SW480 (cell line): ENCODE data around the gene RGS6.

Source experiments
- DNase-seq: peaks from one replicate; pipeline ENCODE4 v3.0.0-alpha.2; 2016; ENCODE audit warnings: low spot score

RGS6 gene

GRCh38 chr14:72081137-72081536 lies 148.9 kb downstream of the RGS6 start:
- no peak for DNase-seq

GRCh38 chr14:72084935-72085334 lies 152.7 kb downstream of the RGS6 start:
- DNase-seq: no peak

DNA sequence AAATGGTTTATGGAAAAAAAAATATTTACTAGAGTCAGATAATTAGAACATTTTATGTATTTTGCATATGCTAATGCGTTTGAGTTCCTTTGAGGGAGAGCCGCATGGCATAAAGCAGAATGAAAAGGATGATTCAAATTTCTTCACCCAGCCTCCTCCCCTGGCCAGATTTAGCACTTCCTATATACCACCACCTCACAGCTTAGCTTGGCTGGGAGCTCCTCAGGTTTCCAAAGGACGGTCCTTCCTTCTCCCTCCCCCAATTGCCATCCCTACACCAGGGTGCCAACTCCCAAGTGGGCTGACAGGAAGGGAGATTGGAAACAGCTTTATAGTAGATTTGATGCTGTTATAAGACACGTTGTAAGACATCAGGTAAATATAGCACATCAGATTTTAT lies 157.4 kb downstream of the RGS6 start:
- no peak for DNase-seq

- no peak for DNase-seq
Observed at GRCh38 chr14:72094844-72095582, 162.8 kb downstream of the RGS6 start.

DNA sequence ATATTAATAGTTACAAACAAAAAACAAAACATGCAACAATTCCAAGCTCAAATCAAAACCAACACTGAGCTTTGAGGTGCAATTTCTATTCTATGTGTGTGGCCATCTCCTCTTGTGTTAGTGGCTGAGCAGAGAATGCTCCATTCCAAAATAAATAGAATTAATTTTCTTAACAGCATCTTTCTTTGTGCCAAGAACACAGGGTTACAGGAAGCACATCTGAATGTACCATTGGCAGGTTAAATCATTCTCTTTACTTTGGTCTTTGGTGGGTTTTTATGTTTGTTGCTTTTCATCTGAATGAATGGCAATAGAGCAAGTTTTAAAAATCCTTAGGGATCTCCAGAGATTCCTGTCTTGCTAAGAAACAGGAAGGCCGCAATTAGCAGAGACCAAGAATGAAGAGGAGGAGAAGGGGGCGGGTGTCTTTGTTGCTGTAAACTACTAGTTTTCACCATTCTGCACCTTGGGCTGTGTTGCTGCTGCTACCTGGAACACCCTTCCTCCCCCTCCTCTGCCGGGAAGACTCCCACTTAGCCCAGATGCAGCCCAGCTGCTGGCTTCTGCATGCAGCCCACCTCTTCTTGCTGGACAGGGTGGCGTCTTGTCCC lies 165.0 kb downstream of the RGS6 start:
- DNase-seq: no peak

DNA sequence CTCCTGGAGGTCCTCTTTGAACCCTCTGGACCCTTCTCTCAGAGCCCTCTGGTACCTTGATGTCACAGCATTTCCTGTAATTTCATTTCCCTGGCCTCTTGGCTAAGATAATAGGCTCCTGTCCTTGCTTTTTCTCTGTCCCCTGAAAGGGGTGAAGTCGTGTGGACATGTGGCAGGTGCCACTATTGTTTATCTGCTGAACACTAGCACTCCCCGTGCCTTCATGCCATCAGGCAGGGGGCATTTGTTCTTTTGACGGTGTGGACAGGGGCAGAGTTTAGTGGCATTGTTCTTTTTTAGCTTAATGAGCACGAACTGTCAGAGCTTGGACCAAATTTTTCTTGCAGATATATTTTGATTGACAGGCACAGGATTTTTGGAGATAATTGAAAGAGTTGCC lies 166.0 kb downstream of the RGS6 start:
- no peak for DNase-seq

GRCh38 chr14:72099566-72099965 lies 167.3 kb downstream of the RGS6 start:
- no peak for DNase-seq

- peak; percentile 22 for DNase-seq
Observed at GRCh38 chr14:72104011-72104613, 171.9 kb downstream of the RGS6 start.

- no peak for DNase-seq
Observed at GRCh38 chr14:72111911-72112310, 179.7 kb downstream of the RGS6 start.

- DNase-seq: no peak
Observed at GRCh38 chr14:72118841-72119240, 186.6 kb downstream of the RGS6 start.

- DNase-seq: peak; percentile 6
Observed at GRCh38 chr14:72120315-72120714, 188.1 kb downstream of the RGS6 start.

DNA sequence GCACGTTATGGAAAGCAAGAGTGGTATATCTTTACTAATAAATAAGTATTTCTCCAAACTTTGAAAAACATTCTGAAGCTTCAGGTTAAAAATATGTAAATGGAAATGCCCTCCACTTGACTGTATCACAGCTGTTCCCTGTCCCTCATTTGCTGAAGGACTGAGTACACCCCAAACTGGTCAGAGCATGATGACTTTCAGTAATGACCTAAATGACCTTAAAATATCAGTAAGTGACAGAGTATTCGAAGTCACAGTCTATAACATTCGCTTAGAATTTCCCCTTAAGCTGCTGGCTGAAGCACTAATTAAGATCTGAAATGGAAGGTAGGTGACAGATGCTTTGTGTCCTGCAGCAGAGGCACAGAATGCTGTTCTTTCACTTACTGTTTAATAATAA lies 191.5 kb downstream of the RGS6 start:
- no peak for DNase-seq

DNA sequence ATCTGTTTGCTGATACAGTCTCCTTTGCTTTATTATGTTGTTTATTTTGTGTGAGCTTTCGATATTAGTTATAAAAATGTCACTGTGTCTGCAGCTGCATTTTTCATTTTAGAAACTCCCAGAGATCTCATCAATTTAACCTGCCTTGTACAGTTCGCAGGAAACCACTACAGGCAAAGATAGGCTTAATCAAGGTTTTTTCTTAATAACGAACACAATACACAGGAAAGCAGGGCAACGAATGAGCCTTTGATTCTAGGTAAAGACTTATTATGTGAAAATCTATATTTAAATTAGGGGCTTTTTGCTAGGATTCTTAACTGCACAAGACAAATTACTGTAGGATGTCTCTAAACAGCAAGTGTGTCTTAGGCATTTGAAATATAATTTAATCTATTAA lies 191.9 kb downstream of the RGS6 start:
- no peak for DNase-seq

DNA sequence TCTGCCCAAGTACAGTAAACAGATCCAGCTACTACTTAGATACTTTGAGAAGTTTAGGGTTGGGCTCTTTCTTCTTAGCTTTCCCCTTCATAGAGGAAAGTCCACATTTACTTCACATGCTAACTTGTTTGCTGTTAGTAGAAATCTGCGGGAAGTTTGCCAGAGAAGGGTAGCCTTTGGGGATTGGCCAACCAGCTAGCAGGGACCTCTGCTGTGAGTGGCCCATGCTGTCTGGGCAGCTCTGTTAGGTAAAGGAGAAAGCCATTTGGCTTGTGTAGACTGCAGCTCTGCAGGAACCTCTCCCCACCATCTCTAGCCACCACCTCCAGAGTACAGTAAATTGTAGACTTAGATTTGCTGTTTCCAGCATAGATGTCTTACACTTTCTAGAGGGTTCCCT lies 193.9 kb downstream of the RGS6 start:
- DNase-seq: no peak

GRCh38 chr14:72126561-72126960 lies 194.3 kb downstream of the RGS6 start:
- no peak for DNase-seq

DNA sequence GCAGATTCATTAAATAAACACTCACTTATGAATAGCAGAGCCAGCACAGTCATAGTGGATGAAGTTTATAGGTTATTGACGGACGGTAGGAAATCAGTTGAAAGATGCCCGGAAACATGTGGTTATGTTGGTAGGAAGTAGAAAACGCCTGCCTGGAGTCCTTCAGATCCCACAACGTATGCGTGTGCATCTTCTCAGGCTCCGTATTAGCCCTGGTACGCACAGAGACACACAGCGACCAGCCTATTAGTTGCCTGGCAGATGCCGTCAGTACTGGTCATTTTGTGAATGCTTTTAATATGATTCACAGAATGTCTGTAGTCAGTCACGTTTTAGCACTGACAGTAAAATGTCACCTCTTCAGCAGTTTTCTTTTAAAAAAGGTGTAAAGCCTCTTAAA lies 196.4 kb downstream of the RGS6 start:
- no peak for DNase-seq

GRCh38 chr14:72129291-72129690 lies 197.1 kb downstream of the RGS6 start:
- DNase-seq: no peak

- DNase-seq: no peak
Observed at GRCh38 chr14:72141084-72141483, 208.9 kb downstream of the RGS6 start.

GRCh38 chr14:72142328-72142727 lies 210.1 kb downstream of the RGS6 start:
- DNase-seq: no peak

DNA sequence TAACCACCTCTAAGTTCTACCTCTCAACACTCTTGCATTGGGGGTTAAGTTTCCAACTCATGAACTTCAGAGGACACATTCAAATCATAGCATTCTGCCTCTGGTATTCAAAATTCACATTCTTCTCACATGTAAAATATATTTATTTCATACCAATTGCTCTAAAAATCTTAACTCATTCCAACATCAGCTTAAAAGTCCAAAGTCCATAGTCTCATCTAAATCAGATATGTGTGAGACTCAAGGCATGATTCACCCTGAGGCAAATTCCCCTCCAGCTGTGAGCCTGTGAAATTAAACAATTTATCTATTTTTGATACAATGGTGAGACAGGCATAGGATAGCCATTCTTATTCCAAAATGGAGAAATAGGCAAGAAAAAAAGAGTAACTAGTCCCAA lies 214.0 kb downstream of the RGS6 start:
- no peak for DNase-seq

GRCh38 chr14:72154645-72155378 lies 222.6 kb downstream of the RGS6 start:
- DNase-seq: no peak

DNA sequence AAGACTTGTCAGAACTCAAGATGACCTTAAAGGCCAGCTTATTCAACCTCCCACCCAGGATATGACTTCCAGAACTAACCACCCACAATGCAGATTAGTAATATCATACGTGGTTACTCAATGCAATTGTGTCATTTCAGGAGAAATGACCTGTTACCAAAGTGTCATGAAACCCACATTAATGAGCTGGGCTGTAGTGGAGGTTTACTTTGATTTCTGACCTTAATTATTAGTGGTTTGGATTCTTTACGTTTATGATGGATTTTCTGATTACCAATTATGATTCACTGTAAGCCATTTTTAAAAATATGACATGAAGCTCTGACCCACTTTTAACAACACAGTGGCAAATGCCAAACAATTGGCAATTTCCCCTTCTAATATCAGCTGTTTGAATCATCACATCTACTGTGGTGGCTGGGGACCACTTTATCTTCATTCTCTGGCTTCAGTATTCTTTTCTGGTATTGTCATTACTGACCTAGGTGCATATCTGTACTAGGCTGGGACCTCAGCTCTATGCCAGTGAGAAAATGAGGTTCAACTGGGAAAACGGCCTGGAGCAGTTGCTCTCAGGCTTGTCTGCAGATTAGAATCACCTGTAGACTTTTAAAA lies 223.3 kb downstream of the RGS6 start:
- peak; percentile 40 for DNase-seq
